ENCODE measurements around the gene PAK6.

- no peak for TF ChIP-seq TAF1 (IDR thresholded peaks at IDR 0.05; ENCODE audit: low read depth, low read length)
- TF ChIP-seq POLR2A (IDR thresholded peaks at IDR 0.05; ENCODE audit: low read depth, low read length), result no peak
- no peak for TF ChIP-seq POLR2AphosphoS5 (IDR thresholded peaks at IDR 0.05; ENCODE audit: low read depth, low read length)
- no peak for TF ChIP-seq SPI1 (IDR thresholded peaks at IDR 0.05; ENCODE audit: low read depth, low read length)
Observed at GRCh38 chr15:40190591-40190990, 48.3 kb upstream of the PAK6 start.

All from GM12891 (cell line).